ENCODE results near the gene LYPD1.

- TF ChIP-seq, protein P1, sequence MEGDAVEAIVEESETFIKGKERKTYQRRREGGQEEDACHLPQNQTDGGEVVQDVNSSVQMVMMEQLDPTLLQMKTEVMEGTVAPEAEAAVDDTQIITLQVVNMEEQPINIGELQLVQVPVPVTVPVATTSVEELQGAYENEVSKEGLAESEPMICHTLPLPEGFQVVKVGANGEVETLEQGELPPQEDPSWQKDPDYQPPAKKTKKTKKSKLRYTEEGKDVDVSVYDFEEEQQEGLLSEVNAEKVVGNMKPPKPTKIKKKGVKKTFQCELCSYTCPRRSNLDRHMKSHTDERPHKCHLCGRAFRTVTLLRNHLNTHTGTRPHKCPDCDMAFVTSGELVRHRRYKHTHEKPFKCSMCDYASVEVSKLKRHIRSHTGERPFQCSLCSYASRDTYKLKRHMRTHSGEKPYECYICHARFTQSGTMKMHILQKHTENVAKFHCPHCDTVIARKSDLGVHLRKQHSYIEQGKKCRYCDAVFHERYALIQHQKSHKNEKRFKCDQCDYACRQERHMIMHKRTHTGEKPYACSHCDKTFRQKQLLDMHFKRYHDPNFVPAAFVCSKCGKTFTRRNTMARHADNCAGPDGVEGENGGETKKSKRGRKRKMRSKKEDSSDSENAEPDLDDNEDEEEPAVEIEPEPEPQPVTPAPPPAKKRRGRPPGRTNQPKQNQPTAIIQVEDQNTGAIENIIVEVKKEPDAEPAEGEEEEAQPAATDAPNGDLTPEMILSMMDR (IDR thresholded peaks at IDR 0.05), result no peak
- TF ChIP-seq, protein P2, sequence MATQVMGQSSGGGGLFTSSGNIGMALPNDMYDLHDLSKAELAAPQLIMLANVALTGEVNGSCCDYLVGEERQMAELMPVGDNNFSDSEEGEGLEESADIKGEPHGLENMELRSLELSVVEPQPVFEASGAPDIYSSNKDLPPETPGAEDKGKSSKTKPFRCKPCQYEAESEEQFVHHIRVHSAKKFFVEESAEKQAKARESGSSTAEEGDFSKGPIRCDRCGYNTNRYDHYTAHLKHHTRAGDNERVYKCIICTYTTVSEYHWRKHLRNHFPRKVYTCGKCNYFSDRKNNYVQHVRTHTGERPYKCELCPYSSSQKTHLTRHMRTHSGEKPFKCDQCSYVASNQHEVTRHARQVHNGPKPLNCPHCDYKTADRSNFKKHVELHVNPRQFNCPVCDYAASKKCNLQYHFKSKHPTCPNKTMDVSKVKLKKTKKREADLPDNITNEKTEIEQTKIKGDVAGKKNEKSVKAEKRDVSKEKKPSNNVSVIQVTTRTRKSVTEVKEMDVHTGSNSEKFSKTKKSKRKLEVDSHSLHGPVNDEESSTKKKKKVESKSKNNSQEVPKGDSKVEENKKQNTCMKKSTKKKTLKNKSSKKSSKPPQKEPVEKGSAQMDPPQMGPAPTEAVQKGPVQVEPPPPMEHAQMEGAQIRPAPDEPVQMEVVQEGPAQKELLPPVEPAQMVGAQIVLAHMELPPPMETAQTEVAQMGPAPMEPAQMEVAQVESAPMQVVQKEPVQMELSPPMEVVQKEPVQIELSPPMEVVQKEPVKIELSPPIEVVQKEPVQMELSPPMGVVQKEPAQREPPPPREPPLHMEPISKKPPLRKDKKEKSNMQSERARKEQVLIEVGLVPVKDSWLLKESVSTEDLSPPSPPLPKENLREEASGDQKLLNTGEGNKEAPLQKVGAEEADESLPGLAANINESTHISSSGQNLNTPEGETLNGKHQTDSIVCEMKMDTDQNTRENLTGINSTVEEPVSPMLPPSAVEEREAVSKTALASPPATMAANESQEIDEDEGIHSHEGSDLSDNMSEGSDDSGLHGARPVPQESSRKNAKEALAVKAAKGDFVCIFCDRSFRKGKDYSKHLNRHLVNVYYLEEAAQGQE (IDR thresholded peaks at IDR 0.05; ENCODE audit: insufficient read depth in 1 of 2, low read depth in 2 of 2, low read length in 1 of 2), result no peak
- no peak for TF ChIP-seq POLR2AphosphoS5 (IDR thresholded peaks at IDR 0.05; ENCODE audit: low read depth, low read length)
Measured at GRCh38 chr2:132642415-132642814, 27.6 kb downstream of the LYPD1 start.

All from Panc1 (cell line).